ENCODE data around the gene NDUFS3.
"Not testable (repeated sequence)": the region's sequence is repeated elsewhere in the genome, so short reads cannot be mapped to it uniquely, and the experiment has no call there.

The NDUFS3 gene

DNA sequence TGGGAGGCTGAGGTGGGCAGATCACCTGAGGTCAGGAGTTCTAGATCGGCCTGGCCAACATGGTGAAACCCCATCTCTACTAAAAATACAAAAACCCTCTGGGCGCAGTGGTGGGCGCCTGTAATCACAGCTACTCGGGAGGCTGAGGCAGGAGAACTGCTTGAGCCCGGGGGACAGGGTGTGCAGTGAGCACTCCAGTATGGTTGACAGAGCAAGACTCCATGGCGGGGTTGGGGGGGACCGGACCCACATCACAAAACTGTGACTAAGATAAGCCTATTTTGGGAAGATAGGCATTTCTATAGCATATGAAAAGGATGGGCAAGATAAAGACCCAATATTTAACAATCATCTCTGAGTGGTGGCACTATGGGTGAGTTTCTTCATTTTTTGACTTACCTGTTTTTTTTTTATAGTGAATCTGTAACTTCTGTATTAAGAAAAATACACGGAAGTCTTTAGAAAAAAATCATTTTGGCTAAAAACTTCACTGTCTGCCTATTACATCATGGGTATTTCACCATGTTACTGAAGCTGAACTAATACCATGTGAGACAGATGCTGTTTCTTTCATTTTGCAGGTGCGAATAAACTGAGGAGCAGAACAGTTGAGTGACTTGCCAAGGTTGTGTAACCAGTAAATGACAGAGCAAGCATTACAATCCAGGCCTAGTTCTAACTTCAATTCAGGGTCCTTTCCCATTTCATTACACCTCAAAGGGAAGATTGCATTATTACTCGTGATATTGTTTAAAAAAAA is 28.4 kb upstream of the NDUFS3 start:
- Mint-ChIP-seq H3K27ac (peak overlapping the region; percentile 31), H3K4me3 (peak overlapping the region; percentile 67), H3K36me3 (ENCODE audit: low read depth) (peaks cover 18% of the 10 kb centered on the region), H3K27me3 (ENCODE audit: low read depth) (no peaks in the 10 kb centered on the region), H3K4me1 (ENCODE audit: low read depth) (peaks cover 41% of the 10 kb centered on the region), H3K9me3 (no peaks in the 10 kb centered on the region)

DNA sequence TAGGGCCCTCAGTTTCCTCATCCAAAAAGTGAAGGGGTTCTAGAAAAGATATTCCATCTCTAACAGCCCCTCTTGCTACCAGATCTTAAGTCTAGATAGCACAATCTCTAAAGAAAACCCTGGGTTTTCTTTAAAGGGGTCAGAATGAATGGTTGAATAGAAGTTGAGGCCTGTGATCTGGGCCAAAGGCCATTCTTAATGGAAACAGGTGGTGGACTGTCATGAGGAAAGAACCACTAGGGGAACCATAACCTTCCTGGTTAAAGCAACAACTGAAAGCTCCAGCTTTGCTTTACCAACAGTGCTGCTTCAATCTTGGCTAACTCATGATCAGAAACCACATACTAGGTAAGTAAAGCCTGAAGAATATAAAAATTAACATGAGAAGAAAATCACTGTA is 27.8 kb upstream of the NDUFS3 start:
- Mint-ChIP-seq H3K27me3 (ENCODE audit: low read depth) (no peaks in the 10 kb centered on the region), H3K27ac (peak overlapping the region; percentile 96), H3K9me3 (no peaks in the 10 kb centered on the region), H3K4me1 (ENCODE audit: low read depth) (peaks cover 41% of the 10 kb centered on the region), H3K36me3 (ENCODE audit: low read depth) (peaks cover 18% of the 10 kb centered on the region), H3K4me3 (peak overlapping the region; percentile 99)

- H3K4me1 Mint-ChIP-seq (ENCODE audit: low read depth) = peaks cover 39% of the 10 kb centered on the region
- H3K27me3 Mint-ChIP-seq (ENCODE audit: low read depth) = no peaks in the 10 kb centered on the region
- no peaks in the 10 kb centered on the region for H3K9me3 Mint-ChIP-seq
- peak overlapping the region; percentile 96 for H3K27ac Mint-ChIP-seq
- peaks cover 18% of the 10 kb centered on the region for H3K36me3 Mint-ChIP-seq (ENCODE audit: low read depth)
- H3K4me3 Mint-ChIP-seq = peak overlapping the region; percentile 99
Measured at GRCh38 chr11:47552056-47552565, 26.8 kb upstream of the NDUFS3 start.

GRCh38 chr11:47552566-47553405 is 26.1 kb upstream of the NDUFS3 start, which contains the start of gene CELF1:
CELF1 (minus strand) TSS chr11:47553132; CDS start chr11:47499523, 53,609 bp downstream.
- Mint-ChIP-seq H3K9me3 (no peaks in the 10 kb centered on the region), H3K27ac (peak within 1 kb of the TSS; percentile 96), H3K4me3 (peak within 1 kb of the TSS; percentile 99), H3K36me3 (ENCODE audit: low read depth) (peaks cover 17% of the 10 kb centered on the region), H3K27me3 (ENCODE audit: low read depth) (no peaks in the 10 kb centered on the region), H3K4me1 (ENCODE audit: low read depth) (peaks cover 37% of the 10 kb centered on the region)

DNA sequence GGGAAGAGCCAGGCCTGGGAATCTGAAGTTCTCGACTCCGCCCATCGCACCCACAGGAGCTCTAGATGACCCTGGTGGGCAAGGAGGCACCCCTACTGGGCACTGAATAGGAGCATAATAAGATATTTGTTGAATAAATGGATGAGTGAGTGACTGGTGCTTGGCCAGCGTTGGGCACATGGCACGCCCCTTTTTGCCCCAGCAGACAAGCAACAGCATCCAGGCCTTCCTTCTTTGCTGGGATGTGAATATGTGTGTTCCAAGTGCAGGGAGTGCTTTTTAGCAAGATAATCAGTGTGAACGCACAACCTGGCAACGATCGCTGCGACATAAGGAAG is 25.5 kb upstream of the NDUFS3 start:
- Mint-ChIP-seq H3K4me3 (peak overlapping the region; percentile 84), H3K36me3 (ENCODE audit: low read depth) (peaks cover 14% of the 10 kb centered on the region), H3K27me3 (ENCODE audit: low read depth) (no peaks in the 10 kb centered on the region), H3K9me3 (no peaks in the 10 kb centered on the region), H3K27ac (peak overlapping the region; percentile 57), H3K4me1 (ENCODE audit: low read depth) (peaks cover 35% of the 10 kb centered on the region)

GRCh38 chr11:47557004-47557403 is 21.9 kb upstream of the NDUFS3 start:
- H3K4me3 Mint-ChIP-seq; H3K9me3 Mint-ChIP-seq; H3K27ac Mint-ChIP-seq; H3K36me3 Mint-ChIP-seq (ENCODE audit: low read depth); H3K27me3 Mint-ChIP-seq (ENCODE audit: low read depth): not testable (repeated sequence)
- peaks cover 14% of the 10 kb centered on the region for H3K4me1 Mint-ChIP-seq (ENCODE audit: low read depth)

GRCh38 chr11:47558695-47559094 is 20.2 kb upstream of the NDUFS3 start:
- Mint-ChIP-seq H3K27me3 (ENCODE audit: low read depth) (no peaks in the 10 kb centered on the region), H3K4me3 (no peak overlapping the region), H3K4me1 (ENCODE audit: low read depth) (peaks cover 5% of the 10 kb centered on the region), H3K36me3 (ENCODE audit: low read depth) (no peaks in the 10 kb centered on the region), H3K9me3 (no peaks in the 10 kb centered on the region), H3K27ac (no peak overlapping the region)

- no peak overlapping the region for H3K27ac Mint-ChIP-seq
- no peak overlapping the region for H3K4me3 Mint-ChIP-seq
- H3K4me1 Mint-ChIP-seq (ENCODE audit: low read depth) = no peaks in the 10 kb centered on the region
- H3K9me3 Mint-ChIP-seq = no peaks in the 10 kb centered on the region
- no peaks in the 10 kb centered on the region for H3K27me3 Mint-ChIP-seq (ENCODE audit: low read depth)
- no peaks in the 10 kb centered on the region for H3K36me3 Mint-ChIP-seq (ENCODE audit: low read depth)
Measured at GRCh38 chr11:47560426-47560825, 18.4 kb upstream of the NDUFS3 start.

DNA sequence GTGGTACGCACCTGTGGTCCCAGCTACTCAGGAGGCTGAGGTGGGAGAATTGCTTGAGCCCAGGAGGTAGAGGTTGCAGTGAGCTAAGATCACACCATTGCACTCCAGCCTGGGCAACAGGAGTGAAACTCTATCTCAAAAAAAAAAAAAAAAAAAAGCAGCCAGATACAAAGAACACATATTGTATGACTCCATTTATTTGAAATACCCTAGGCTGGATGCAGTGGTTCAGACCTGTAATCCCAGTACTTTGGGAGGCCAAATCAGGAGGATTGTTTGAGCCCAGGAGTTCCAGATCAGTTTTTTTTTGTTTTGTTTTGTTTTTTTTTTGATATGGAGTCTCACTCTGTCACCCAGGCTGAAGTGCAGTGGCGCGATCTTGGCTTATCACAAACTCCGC is 16.5 kb upstream of the NDUFS3 start:
- H3K9me3 Mint-ChIP-seq; H3K27me3 Mint-ChIP-seq (ENCODE audit: low read depth); H3K4me1 Mint-ChIP-seq (ENCODE audit: low read depth); H3K36me3 Mint-ChIP-seq (ENCODE audit: low read depth); H3K4me3 Mint-ChIP-seq; H3K27ac Mint-ChIP-seq: not testable (repeated sequence)

- Mint-ChIP-seq H3K27ac (peak overlapping the region; percentile 9), H3K4me3 (peak overlapping the region; percentile 25)
- H3K4me1 Mint-ChIP-seq (ENCODE audit: low read depth); H3K9me3 Mint-ChIP-seq; H3K36me3 Mint-ChIP-seq (ENCODE audit: low read depth); H3K27me3 Mint-ChIP-seq (ENCODE audit: low read depth): not testable (repeated sequence)
Measured at GRCh38 chr11:47564366-47564765, 14.5 kb upstream of the NDUFS3 start.

DNA sequence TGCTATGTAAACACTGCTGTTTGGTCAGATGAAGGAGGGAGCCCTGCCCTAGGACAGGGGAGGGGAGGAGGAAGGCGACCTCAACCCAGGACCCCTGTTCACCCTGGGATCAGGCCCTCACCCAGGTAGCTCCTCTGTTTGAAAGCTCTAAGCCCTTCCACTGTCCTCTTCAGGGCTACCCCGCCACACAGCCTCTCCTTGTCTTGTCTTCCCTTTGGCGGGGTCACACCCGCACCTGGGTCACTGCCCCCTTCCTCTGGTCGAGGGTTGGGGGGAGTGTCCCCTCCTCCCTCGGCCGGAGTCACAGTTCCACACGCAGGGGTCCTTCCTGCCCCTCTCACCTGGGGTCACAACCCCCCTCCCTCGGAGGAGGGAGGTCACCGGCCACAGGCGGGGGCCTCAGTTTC is 13.9 kb upstream of the NDUFS3 start:
- Mint-ChIP-seq H3K4me3 (peak overlapping the region; percentile 67), H3K36me3 (ENCODE audit: low read depth) (peaks cover 6% of the 10 kb centered on the region), H3K9me3 (no peaks in the 10 kb centered on the region), H3K27ac (peak overlapping the region; percentile 63), H3K4me1 (ENCODE audit: low read depth) (peaks cover 6% of the 10 kb centered on the region), H3K27me3 (ENCODE audit: low read depth) (no peaks in the 10 kb centered on the region)

DNA sequence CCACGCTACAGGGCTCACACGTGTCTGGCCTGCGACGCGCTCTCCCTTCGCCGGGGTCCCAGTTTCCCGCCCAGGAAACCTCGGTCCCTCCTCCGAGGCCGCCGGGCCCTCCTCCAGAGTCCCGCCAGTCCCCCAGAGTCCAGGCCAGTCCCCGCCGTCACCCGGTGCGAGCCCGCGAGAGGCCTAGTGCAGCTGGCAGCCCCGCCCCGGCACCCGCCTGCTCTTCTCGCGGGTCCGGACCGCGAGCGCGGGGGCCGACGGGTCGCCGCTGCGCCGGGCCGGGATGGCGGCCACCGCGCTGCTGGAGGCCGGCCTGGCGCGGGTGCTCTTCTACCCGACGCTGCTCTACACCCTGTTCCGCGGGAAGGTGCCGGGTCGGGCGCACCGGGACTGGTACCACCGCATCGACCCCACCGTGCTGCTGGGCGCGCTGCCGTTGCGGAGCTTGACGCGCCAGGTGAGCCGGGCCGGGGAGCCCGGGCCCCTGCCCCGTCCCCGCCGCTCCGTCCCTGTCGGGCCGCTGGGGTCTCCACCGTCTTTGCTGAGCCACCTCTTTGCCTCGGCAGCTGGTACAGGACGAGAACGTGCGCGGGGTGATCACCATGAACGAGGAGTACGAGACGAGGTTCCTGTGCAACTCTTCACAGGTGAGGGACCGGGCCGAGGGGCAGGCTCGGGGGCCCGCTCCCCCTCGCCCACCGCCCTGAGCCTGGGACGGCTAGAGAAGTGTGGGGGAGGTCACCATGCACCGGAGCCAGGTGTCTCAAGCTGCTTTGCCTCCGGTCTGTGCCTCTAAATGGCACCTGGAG is 13.3 kb upstream of the NDUFS3 start, which contains the start of gene PTPMT1:
Gene PTPMT1 (plus strand): TSS at position 260 of the 809 bp plus-strand sequence. CDS start 24 bp downstream, at position 284.
- Mint-ChIP-seq H3K4me3 (peak within 1 kb of the TSS; percentile 81), H3K27ac (peak within 1 kb of the TSS; percentile 65), H3K27me3 (ENCODE audit: low read depth) (no peaks in the 10 kb centered on the region), H3K4me1 (ENCODE audit: low read depth) (peaks cover 6% of the 10 kb centered on the region), H3K36me3 (ENCODE audit: low read depth) (peaks cover 9% of the 10 kb centered on the region), H3K9me3 (no peaks in the 10 kb centered on the region)

DNA sequence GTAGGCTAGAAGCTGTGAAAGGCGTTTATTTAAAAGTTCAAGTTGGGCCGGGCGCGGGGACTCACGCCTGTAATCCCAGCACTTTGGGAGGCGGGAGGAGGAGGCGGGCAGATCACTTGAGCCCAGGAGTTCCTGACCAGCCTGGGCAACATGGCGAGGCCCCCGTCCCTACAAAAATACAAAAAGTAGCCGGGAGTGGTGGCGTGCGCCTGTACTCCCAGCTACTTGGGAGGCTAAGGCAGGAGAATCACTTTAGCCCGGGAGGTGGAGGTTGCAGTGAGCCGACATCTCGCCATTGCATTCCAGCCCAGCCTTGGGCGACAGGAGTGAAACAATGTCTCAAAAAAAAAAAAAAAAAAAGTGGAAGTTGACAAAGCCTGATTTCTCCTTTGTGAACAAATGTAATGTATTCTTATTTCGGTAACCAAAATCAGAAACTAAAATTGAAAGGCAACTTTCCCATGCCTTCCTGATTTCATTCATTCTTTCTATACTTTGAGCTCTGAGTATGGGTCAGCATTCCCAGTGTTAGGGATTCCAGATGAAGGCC is 12.7 kb upstream of the NDUFS3 start:
- H3K9me3 Mint-ChIP-seq = no peaks in the 10 kb centered on the region
- no peaks in the 10 kb centered on the region for H3K27me3 Mint-ChIP-seq (ENCODE audit: low read depth)
- H3K27ac Mint-ChIP-seq = peak overlapping the region; percentile 65
- peak overlapping the region; percentile 81 for H3K4me3 Mint-ChIP-seq
- H3K4me1 Mint-ChIP-seq (ENCODE audit: low read depth) = peaks cover 6% of the 10 kb centered on the region
- H3K36me3 Mint-ChIP-seq (ENCODE audit: low read depth) = peaks cover 12% of the 10 kb centered on the region

DNA sequence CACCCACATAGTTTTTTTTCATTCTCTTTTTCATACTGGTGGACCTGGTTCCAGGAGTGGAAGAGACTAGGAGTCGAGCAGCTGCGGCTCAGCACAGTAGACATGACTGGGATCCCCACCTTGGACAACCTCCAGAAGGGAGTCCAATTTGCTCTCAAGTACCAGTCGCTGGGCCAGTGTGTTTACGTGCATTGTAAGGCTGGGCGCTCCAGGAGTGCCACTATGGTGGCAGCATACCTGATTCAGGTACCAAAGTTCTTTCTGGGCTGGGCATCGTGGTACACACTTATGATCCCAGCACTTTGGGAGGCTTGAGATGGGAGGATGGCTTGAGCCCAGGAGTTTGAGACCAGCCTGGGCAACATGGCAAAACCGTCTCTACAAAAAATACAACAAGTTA is 9.2 kb upstream of the NDUFS3 start:
- Mint-ChIP-seq H3K4me3 (no peak overlapping the region), H3K27me3 (ENCODE audit: low read depth) (no peaks in the 10 kb centered on the region), H3K9me3 (no peaks in the 10 kb centered on the region), H3K36me3 (ENCODE audit: low read depth) (peaks cover 33% of the 10 kb centered on the region), H3K4me1 (ENCODE audit: low read depth) (peaks cover 14% of the 10 kb centered on the region), H3K27ac (no peak overlapping the region)

Measured in T-helper 1 cell treated with Interleukin-12 subunit alpha and Interleukin-12 subunit beta and Interleukin-4 antibody, amounts not matched to agents 30 μg/mL and 1 μg/mL, for 36 hours (primary cell).